HG02885 (cell line): Measurements from ENCODE around the gene CH25H.

Experiments
- ATAC-seq: cut with Tn5 transposase; IDR thresholded peaks from one replicate; pipeline ENCODE4 v1.9.1; 2021; ENCODE audit warnings: mild to moderate bottlenecking; ENCODE audit not compliant: unreplicated experiment, poor library complexity

The CH25H gene

DNA sequence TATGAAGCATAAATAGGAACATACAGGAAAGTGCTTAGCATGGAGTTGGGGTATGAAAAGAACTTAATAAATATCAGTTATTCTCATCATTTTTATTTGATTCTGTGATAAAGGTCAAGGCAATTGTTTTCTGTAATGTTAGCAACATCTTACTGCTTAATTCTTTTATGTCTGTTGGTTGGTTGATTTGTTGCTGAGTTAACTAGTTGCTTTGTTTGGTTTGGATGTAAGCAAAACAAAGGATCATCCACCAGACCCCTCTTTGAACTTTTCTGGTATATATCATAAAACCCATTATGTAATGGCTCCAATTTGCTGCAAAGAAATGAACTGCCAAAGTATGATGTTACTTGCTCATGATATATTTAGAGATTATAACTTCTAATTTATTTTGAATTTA lies 44.5 kb downstream of the CH25H start:
- ATAC-seq, result no peak

DNA sequence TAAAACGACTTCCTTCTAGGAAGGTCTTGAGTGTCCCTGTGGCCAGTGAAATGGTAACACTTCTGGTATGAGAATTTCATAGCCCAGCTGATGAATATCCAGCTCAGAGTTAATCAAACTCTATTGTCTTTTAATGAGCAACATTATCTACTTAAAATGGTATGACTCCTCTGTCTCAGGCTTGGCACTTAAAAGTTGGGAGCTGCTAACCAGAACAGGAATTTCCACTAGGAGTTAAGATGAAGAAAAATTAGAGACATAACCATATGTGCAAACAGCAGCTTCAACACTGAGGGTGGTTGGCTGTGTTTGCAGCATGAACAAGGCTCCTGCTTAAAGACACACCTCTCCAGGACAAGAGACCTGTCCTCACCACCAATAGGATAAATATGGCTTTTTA lies 46.8 kb downstream of the CH25H start:
- no peak for ATAC-seq

DNA sequence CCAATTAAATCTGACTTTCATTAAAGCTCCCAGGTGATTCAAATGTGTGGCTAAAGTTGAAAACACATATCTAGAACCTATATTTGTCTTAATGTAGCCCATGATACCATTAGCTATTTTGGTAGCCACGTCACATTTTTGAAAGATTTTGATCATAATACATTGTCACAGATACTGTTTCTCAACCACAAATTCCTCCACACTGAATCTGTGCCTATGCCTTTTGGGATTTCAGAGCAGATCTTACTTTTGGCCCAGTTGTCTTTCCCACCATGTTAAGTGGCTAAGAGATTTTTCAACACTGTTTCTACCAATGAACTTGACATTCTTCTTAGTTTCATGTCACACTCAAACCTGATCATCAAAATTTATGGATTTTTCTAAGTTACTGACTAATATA lies 47.4 kb downstream of the CH25H start:
- ATAC-seq, result no peak

- ATAC-seq, result no peak
Measured at GRCh38 chr10:89159316-89159715, 47.8 kb downstream of the CH25H start.

GRCh38 chr10:89158446-89158845 lies 48.7 kb downstream of the CH25H start:
- ATAC-seq, result no peak

DNA sequence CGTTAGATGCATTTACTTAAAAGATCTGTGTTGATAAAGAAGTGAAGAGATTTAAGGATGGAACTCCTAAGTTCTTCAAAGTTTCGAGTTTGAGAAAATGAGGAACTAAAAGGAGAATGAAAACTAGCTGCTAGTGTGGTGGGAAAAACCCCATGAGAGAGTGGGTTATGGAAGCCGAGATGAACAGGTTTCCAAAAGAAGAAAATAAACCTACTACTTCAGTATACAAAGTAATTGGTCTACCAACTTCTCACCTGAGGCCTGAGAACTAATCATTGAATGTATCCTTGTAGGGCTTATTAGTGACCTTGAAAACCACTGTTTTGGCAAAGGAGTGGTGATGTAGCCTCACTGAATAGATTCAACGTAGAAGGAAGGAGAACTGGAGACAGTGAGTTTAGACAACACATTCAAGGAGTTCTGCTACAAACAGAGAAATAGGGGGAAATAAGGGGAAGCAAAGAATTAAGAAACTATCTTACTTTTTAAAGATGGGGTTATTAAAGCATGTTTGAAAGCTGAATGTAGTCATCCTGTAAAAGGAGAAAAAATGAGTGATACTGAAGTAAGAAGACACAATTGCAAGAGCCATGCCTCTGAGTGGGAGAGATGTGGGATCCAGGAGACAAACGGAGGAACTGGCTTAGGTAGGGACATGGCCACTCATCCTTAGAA lies 50.8 kb downstream of the CH25H start:
- no peak for ATAC-seq
